Neural cell (in vitro differentiated cells): ENCODE data around the gene ZCCHC10.

Experiments
- EZH2 ChIP-seq: fragments of 200-600, 300-800 bp; shearing (Covaris generic), sonication (generic); IDR thresholded peaks from 2 replicates; pipeline ENCODE4 v1.6.1; 2014; ENCODE audit warnings: antibody characterized with exemption, low read length, borderline replicate concordance, mild to moderate bottlenecking; ENCODE audit not compliant: insufficient read depth, poor library complexity, severe bottlenecking
- POLR2AphosphoS5 ChIP-seq: IDR thresholded peaks from 2 replicates; pipeline ENCODE4 v1.6.1; 2012
- RAD21 ChIP-seq: fragments of 450-650 bp; conservative IDR thresholded peaks from 2 replicates; pipeline ENCODE4 v1.6.1; 2014; ENCODE audit warnings: antibody characterized with exemption, mild to moderate bottlenecking, moderate library complexity
- REST ChIP-seq: IDR thresholded peaks from 2 replicates; pipeline ENCODE4 v1.6.1; 2012; ENCODE audit warnings: borderline replicate concordance
- TF ChIP-seq, protein P1 (sequence below): fragments of 450-650 bp; IDR thresholded peaks from 2 replicates; pipeline ENCODE4 v1.5.1; 2014; ENCODE audit warnings: antibody characterized with exemption, mild to moderate bottlenecking, moderate library complexity; ENCODE audit not compliant: poor library complexity, severe bottlenecking

GRCh38 chr5:132987531-132988408, 38.6 kb downstream of the ZCCHC10 start:
- TF ChIP-seq, protein P1, sequence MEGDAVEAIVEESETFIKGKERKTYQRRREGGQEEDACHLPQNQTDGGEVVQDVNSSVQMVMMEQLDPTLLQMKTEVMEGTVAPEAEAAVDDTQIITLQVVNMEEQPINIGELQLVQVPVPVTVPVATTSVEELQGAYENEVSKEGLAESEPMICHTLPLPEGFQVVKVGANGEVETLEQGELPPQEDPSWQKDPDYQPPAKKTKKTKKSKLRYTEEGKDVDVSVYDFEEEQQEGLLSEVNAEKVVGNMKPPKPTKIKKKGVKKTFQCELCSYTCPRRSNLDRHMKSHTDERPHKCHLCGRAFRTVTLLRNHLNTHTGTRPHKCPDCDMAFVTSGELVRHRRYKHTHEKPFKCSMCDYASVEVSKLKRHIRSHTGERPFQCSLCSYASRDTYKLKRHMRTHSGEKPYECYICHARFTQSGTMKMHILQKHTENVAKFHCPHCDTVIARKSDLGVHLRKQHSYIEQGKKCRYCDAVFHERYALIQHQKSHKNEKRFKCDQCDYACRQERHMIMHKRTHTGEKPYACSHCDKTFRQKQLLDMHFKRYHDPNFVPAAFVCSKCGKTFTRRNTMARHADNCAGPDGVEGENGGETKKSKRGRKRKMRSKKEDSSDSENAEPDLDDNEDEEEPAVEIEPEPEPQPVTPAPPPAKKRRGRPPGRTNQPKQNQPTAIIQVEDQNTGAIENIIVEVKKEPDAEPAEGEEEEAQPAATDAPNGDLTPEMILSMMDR = no peak
- no peak for TF ChIP-seq POLR2AphosphoS5
- TF ChIP-seq RAD21 = no peak
- no peak for TF ChIP-seq REST
- TF ChIP-seq EZH2 = no peak
